B cell (primary cell): ENCODE measurements around the gene INSM1. TPM values are rescaled to one million over a fixed set of nuclear protein-coding genes. Genes with fewer than 3 reads are reported as not detected.

Experiments used
- ATAC-seq: fragments of 200-7000 bp; cut with Tn5 transposase; one replicate; pipeline ENCODE4 v1.10.0; 2021; ENCODE audit warnings: low read depth, mild to moderate bottlenecking, moderate number of reproducible peaks, moderate library complexity
- CTCF ChIA-PET: fragments of 350-600 bp; sonication (Branson Sonifier 250); formaldehyde crosslinking; loops from one replicate; lab custom pipeline; 2021; ENCODE audit warnings: antibody characterized with exemption, inconsistent platforms; lab: Charles Lee
- POLR2A ChIA-PET: fragments of 350-600 bp; sonication (Branson Sonifier 250); formaldehyde crosslinking; loops from one replicate; lab custom pipeline; 2021; ENCODE audit warnings: antibody characterized with exemption; lab: Charles Lee
- DNase-seq: peaks from one replicate; pipeline ENCODE4 v3.0.0; 2013
- H2AFZ ChIP-seq: 2 replicates; pipeline ENCODE4 v1.6.1; 2012; ENCODE audit warnings: mild to moderate bottlenecking, low read depth, low read length; ENCODE audit not compliant: insufficient read depth, poor library complexity, severe bottlenecking
- H3K27ac ChIP-seq, 2 donors: 1 replicate in 1 of 2; 2 replicates in 1 of 2; pipeline ENCODE4 v1.5.1; 2012 to 2013; ENCODE audit warnings: low read length in 2 of 2, mild to moderate bottlenecking in 2 of 2, moderate library complexity in 1 of 2
- H3K27me3 ChIP-seq, 4 experiments: fragments of 200-600 bp in 1 of 4; sonication (generic) in 1 of 4; replicated peaks in 1 of 4; 1 replicate in 2 of 4; 2 replicates in 2 of 4; pipeline versions ENCODE4 v1.6.1 to v1.7.0; 2013 to 2016; ENCODE audit warnings: low read length in 3 of 4, mild to moderate bottlenecking in 2 of 4, mixed read lengths in 1 of 4, moderate library complexity in 1 of 4; ENCODE audit not compliant: insufficient read depth in 4 of 4, control insufficient read depth in 3 of 4; ENCODE audit errors: control extremely low read depth in 1 of 4
- H3K36me3 ChIP-seq, 2 experiments: replicated peaks in 1 of 2; 1 replicate in 1 of 2; 2 replicates in 1 of 2; pipeline versions ENCODE4 v1.6.1 to v1.7.1; 2013; ENCODE audit warnings: low read length in 1 of 2; ENCODE audit not compliant: insufficient read depth in 2 of 2, control insufficient read depth in 1 of 2; ENCODE audit errors: control extremely low read depth in 1 of 2, extremely low read depth in 1 of 2
- H3K4me1 ChIP-seq, 2 donors: fragments of 200-600 bp in 1 of 2; sonication (generic) in 1 of 2; 1 replicate in 1 of 2; 2 replicates in 1 of 2; pipeline versions ENCODE4 v1.5.1 to v1.6.1; 2013 to 2017; ENCODE audit warnings: low read length in 2 of 2; ENCODE audit not compliant: control insufficient read depth in 2 of 2, insufficient read depth in 2 of 2
- H3K4me2 ChIP-seq: replicated peaks from 2 replicates; pipeline ENCODE3; 2012; ENCODE audit warnings: mild to moderate bottlenecking, low read depth, low read length; ENCODE audit not compliant: poor library complexity, severe bottlenecking
- H3K4me3 ChIP-seq, 5 experiments: fragments of 200-600 bp in 1 of 5; sonication (generic) in 1 of 5; 1 replicate in 3 of 5; 2 replicates in 2 of 5; pipeline versions ENCODE4 v1.5.1 to v1.7.0; 2011 to 2016; ENCODE audit warnings: low read length in 4 of 5, mild to moderate bottlenecking in 4 of 5, low read depth in 2 of 5, control low read depth in 1 of 5, moderate library complexity in 1 of 5; ENCODE audit not compliant: insufficient read depth in 1 of 5; ENCODE audit errors: control extremely low read depth in 1 of 5, extremely low read depth in 1 of 5
- H3K79me2 ChIP-seq: fragments of 200-600 bp; sonication (generic); one replicate; pipeline ENCODE4 v1.6.0; 2016; ENCODE audit warnings: low read length; ENCODE audit not compliant: control insufficient read depth, insufficient read depth
- H3K9ac ChIP-seq: fragments of 200-600 bp; sonication (generic); 2 replicates; pipeline ENCODE4 v1.6.1; 2017; ENCODE audit warnings: mild to moderate bottlenecking, low read length, moderate library complexity
- H3K9me3 ChIP-seq, 3 donors: one replicate each; pipeline versions ENCODE4 v1.6.1 to v1.7.1; 2013; ENCODE audit warnings: low read length in 2 of 3; ENCODE audit not compliant: control insufficient read depth in 2 of 3, insufficient read depth in 1 of 3; ENCODE audit errors: control extremely low read depth in 1 of 3
- H4K20me1 ChIP-seq: 2 replicates; pipeline ENCODE4 v1.6.0; 2012; ENCODE audit warnings: mild to moderate bottlenecking, low read length; ENCODE audit not compliant: insufficient read depth, control insufficient read depth, poor library complexity, severe bottlenecking
- H3K27ac Mint-ChIP-seq: one replicate; pipeline ENCODE4 v1.8.0; 2021; ENCODE audit warnings: mixed read lengths
- H3K27me3 Mint-ChIP-seq: one replicate; pipeline ENCODE4 v1.8.0; 2021; ENCODE audit warnings: mixed read lengths
- H3K4me1 Mint-ChIP-seq: one replicate; pipeline ENCODE4 v1.8.0; 2021; ENCODE audit warnings: mixed read lengths
- H3K4me3 Mint-ChIP-seq: one replicate; pipeline ENCODE4 v1.8.0; 2021; ENCODE audit warnings: mixed read lengths
- H3K9me3 Mint-ChIP-seq: one replicate; pipeline ENCODE4 v1.8.0; 2022; ENCODE audit warnings: mixed read lengths; ENCODE audit not compliant: insufficient read depth
- EZH2 ChIP-seq: IDR thresholded peaks from 2 replicates; pipeline ENCODE4 v1.6.1; 2012; ENCODE audit warnings: borderline replicate concordance, low read depth, mild to moderate bottlenecking, moderate library complexity, low read length; ENCODE audit not compliant: insufficient read depth, poor library complexity, severe bottlenecking
- WGBS: methylation state at CpG from one replicate; pipeline ENCODE4 v1.1.5; 2013; ENCODE audit warnings: missing lambda C conversion rate; ENCODE audit not compliant: insufficient coverage; 5-methylcytosine and 5-hydroxymethylcytosine counted together
- intact Hi-C: fragments of 100-400 bp; cut with micrococcal nuclease; formaldehyde crosslinking; loops from one replicate; pipeline ENCODE4 v1.10.0; 2022
- polyA plus RNA-seq: library from polyadenylated mRNA; depleted of rRNA; stranded (reverse); fragments of >200 nt; gene quantifications from 2 replicates; pipeline ENCODE4 v1.2.3, GENCODE V29; 2012
- total RNA-seq, 2 donors: library from RNA; stranded (reverse); fragments of 120-200 nt in 1 of 2; gene quantifications; 1 replicate in 1 of 2; 2 replicates in 1 of 2; pipeline versions ENCODE4 v1.2.3 to v1.2.4, GENCODE V29; 2013 to 2022
- TF ChIP-seq, protein P1 (sequence below): fragments of 200-600 bp; IDR thresholded peaks from one replicate; pipeline ENCODE4 v1.8.0; 2022; ENCODE audit warnings: antibody characterized with exemption, mild to moderate bottlenecking

Gene INSM1
- total and polyA plus RNA-seq, 2 donors (not counting 1 experiment from before 2014, with no cell fraction given): not detected

- H3K9me3 Mint-ChIP-seq: no peaks in the 10 kb centered on the region
- WGBS: no CpG with 5 or more reads among the region's 1 CpG
- Histone ChIP-seq H3K27me3 (no peaks in the 10 kb centered on the region), H2AFZ (no peak overlapping the region), H3K9ac (no peak overlapping the region), H3K4me3 (no peak overlapping the region), H3K9me3 (no peaks in the 10 kb centered on the region), H3K36me3 (peaks cover 3 to 4% of the 10 kb centered on the region in 2 experiments), H3K4me2 (no peak overlapping the region), H3K4me1 (no peaks in the 10 kb centered on the region), H3K27ac (no peak overlapping the region), H3K79me2 (no peaks in the 10 kb centered on the region), H4K20me1 (no peaks in the 10 kb centered on the region)
- ChIA-PET CTCF (no interaction called here), POLR2A (no interaction called here)
- H3K4me3 Mint-ChIP-seq: no peak overlapping the region
- intact Hi-C loops: no loop called here
- no peak overlapping the region for H3K27ac Mint-ChIP-seq
- DNase-seq: no peak
- peaks cover 5% of the 10 kb centered on the region for H3K4me1 Mint-ChIP-seq
- no peak for TF ChIP-seq EZH2
- TF ChIP-seq, protein P1, sequence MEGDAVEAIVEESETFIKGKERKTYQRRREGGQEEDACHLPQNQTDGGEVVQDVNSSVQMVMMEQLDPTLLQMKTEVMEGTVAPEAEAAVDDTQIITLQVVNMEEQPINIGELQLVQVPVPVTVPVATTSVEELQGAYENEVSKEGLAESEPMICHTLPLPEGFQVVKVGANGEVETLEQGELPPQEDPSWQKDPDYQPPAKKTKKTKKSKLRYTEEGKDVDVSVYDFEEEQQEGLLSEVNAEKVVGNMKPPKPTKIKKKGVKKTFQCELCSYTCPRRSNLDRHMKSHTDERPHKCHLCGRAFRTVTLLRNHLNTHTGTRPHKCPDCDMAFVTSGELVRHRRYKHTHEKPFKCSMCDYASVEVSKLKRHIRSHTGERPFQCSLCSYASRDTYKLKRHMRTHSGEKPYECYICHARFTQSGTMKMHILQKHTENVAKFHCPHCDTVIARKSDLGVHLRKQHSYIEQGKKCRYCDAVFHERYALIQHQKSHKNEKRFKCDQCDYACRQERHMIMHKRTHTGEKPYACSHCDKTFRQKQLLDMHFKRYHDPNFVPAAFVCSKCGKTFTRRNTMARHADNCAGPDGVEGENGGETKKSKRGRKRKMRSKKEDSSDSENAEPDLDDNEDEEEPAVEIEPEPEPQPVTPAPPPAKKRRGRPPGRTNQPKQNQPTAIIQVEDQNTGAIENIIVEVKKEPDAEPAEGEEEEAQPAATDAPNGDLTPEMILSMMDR: no peak
- no peaks in the 10 kb centered on the region for H3K27me3 Mint-ChIP-seq
- ATAC-seq: no peak
Measured at GRCh38 chr20:20415321-20415720, 47.4 kb downstream of the INSM1 start.

GRCh38 chr20:20417876-20418676, 50.2 kb downstream of the INSM1 start:
- Mint-ChIP-seq H3K27me3 (no peaks in the 10 kb centered on the region), H3K9me3 (no peaks in the 10 kb centered on the region), H3K27ac (no peak overlapping the region), H3K4me3 (no peak overlapping the region), H3K4me1 (peaks cover 2% of the 10 kb centered on the region)
- ChIA-PET POLR2A (no interaction called here), CTCF (no interaction called here)
- no peaks in the 10 kb centered on the region for H4K20me1 ChIP-seq
- no peak overlapping the region for H3K9ac ChIP-seq
- H3K4me2 ChIP-seq: no peak overlapping the region
- no peak for DNase-seq
- H3K4me1 ChIP-seq: no peaks in the 10 kb centered on the region
- H3K4me3 ChIP-seq: no peak overlapping the region
- no peak for TF ChIP-seq EZH2
- TF ChIP-seq, protein P1: no peak
- no peak overlapping the region for H2AFZ ChIP-seq
- peaks cover 0 to 3% of the 10 kb centered on the region in 2 experiments for H3K36me3 ChIP-seq
- H3K79me2 ChIP-seq: no peaks in the 10 kb centered on the region
- WGBS: 100% methylated on average over 1 of the region's 8 CpGs
- ATAC-seq: no peak
- H3K27ac ChIP-seq: no peak overlapping the region
- no peaks in the 10 kb centered on the region for H3K9me3 ChIP-seq
- no peaks in the 10 kb centered on the region for H3K27me3 ChIP-seq
- intact Hi-C loops: no loop called here
